ENCODE data around the gene SLC10A7. TPM values are rescaled to one million over a fixed set of nuclear protein-coding genes. Genes with fewer than 3 reads are reported as not detected.

The SLC10A7 gene
- total and polyA plus RNA-seq, 9 of the 15 experiments (the other 6 are each of a cell fraction or from before 2014, with no cell fraction given) = 6.4 to 22.8 (median 16.1) TPM

GRCh38 chr4:146282657-146283056, 239.1 kb downstream of the SLC10A7 start:
- Histone ChIP-seq H3K27ac (ENCODE audit: extremely low read depth, low read depth, low read length) (no peak overlapping the region), H2AFZ (ENCODE audit: low read depth, low read length) (no peak overlapping the region), H3K36me3 (ENCODE audit: control insufficient read depth, insufficient read depth, low read length) (no peaks in the 10 kb centered on the region), H4K20me1 (replicated peaks; ENCODE audit: control insufficient read depth, insufficient read depth, low read length) (no peaks in the 10 kb centered on the region), H3K9me1 (ENCODE audit: control insufficient read depth, insufficient read depth, low read length) (no peaks in the 10 kb centered on the region), H3K9ac (ENCODE audit: insufficient read depth in 1 of 2, low read depth in 2 of 2, low read length in 2 of 2) (no peak overlapping the region), H3K9me3 (replicated peaks; ENCODE audit: control insufficient read depth, insufficient read depth, low read depth, low read length) (no peaks in the 10 kb centered on the region), H3K4me3 (no peak overlapping the region), H3K27me3 (ENCODE audit: control insufficient read depth in 2 of 2, insufficient read depth in 2 of 2, low read length in 2 of 2) (no peaks in the 10 kb centered on the region), H3K79me2 (ENCODE audit: control insufficient read depth, insufficient read depth, low read length) (no peaks in the 10 kb centered on the region), H3K4me2 (ENCODE audit: insufficient read depth, low read length) (no peak overlapping the region), H3K4me1 (replicated peaks in 1 of 2; ENCODE audit: control insufficient read depth in 2 of 2, insufficient read depth in 2 of 2, low read length in 2 of 2) (no peaks in the 10 kb centered on the region)
- in situ Hi-C loops (cut with MboI) (no loop called here), intact Hi-C loops (cut with micrococcal nuclease) (no loop called here)
- no TSS peak for BruUV-seq (replicated peaks)
- no peak for FAIRE-seq
- DNase-seq (ENCODE audit: extremely low read depth in 1 of 4, low spot score in 3 of 4) = no peak
- ChIA-PET CTCF (ENCODE audit: low intra/inter-chr PET ratio) (no interaction called here), POLR2A (no interaction called here)
- ATAC-seq = no peak
- TF ChIP-seq TEAD1 (CRISPR knock-in tag; IDR thresholded peaks at IDR 0.05) (no peak), HNRNPL (IDR thresholded peaks at IDR 0.05; ENCODE audit: low read depth, low read length) (no peak), TAF9B (IDR thresholded peaks at IDR 0.05; ENCODE audit: partially characterized antibody) (no peak), PREB (CRISPR knock-in tag; IDR thresholded peaks at IDR 0.05) (no peak), GATAD2B (IDR thresholded peaks at IDR 0.05; ENCODE audit: borderline replicate concordance) (no peak)

- no peak for DNase-seq (ENCODE audit: extremely low read depth in 1 of 4, low spot score in 3 of 4)
- TF ChIP-seq CLOCK (CRISPR knock-in tag; IDR thresholded peaks at IDR 0.05; ENCODE audit: borderline replicate concordance) (no peak), MYC (IDR thresholded peaks at IDR 0.05; ENCODE audit: low read depth, low read length) (no peak), MYC (CRISPR knock-in tag; IDR thresholded peaks at IDR 0.05; ENCODE audit: borderline replicate concordance, low read depth) (no peak)
Observed at GRCh38 chr4:146278986-146279385, 242.8 kb downstream of the SLC10A7 start.

More at GRCh38 chr4:146278986-146279385, 242.8 kb downstream of the SLC10A7 start:
- H3K9me3 ChIP-seq (replicated peaks; ENCODE audit: control insufficient read depth, insufficient read depth, low read depth, low read length) = no peaks in the 10 kb centered on the region
- no peak overlapping the region for H3K4me3 ChIP-seq
- POLR2A ChIA-PET = no interaction called here
- no peak overlapping the region for H2AFZ ChIP-seq (ENCODE audit: low read depth, low read length)
- CTCF ChIA-PET (ENCODE audit: low intra/inter-chr PET ratio) = no interaction called here
- H4K20me1 ChIP-seq (replicated peaks; ENCODE audit: control insufficient read depth, insufficient read depth, low read length) = no peaks in the 10 kb centered on the region
- 74% methylated on average over 1 of the region's 1 CpG for WGBS (ENCODE audit: insufficient coverage, low coverage, missing lambda C conversion rate)
- no peaks in the 10 kb centered on the region for H3K36me3 ChIP-seq (ENCODE audit: control insufficient read depth, insufficient read depth, low read length)
- FAIRE-seq (no peak), ATAC-seq (no peak)
- no peaks in the 10 kb centered on the region for H3K27me3 ChIP-seq (ENCODE audit: control insufficient read depth in 2 of 2, insufficient read depth in 2 of 2, low read length in 2 of 2)
- peaks cover 0 to 5% of the 10 kb centered on the region in 2 experiments; a peak in 2 of 5 replicates for H3K4me1 ChIP-seq (replicated peaks in 1 of 2; ENCODE audit: control insufficient read depth in 2 of 2, insufficient read depth in 2 of 2, low read length in 2 of 2)
- in situ Hi-C loops (cut with MboI) (no loop called here), intact Hi-C loops (cut with micrococcal nuclease) (loop anchor here (5.0 kb wide), 1 partner anchor 457 kb away; no protein-coding TSS in a partner anchor)
- H3K9ac ChIP-seq (ENCODE audit: insufficient read depth in 1 of 2, low read depth in 2 of 2, low read length in 2 of 2) = no peak overlapping the region
- no peaks in the 10 kb centered on the region for H3K79me2 ChIP-seq (ENCODE audit: control insufficient read depth, insufficient read depth, low read length)
- BruUV-seq (replicated peaks) = no TSS peak
- H3K9me1 ChIP-seq (ENCODE audit: control insufficient read depth, insufficient read depth, low read length) = no peaks in the 10 kb centered on the region
- no peak overlapping the region for H3K4me2 ChIP-seq (ENCODE audit: insufficient read depth, low read length)
- no peak overlapping the region for H3K27ac ChIP-seq (ENCODE audit: extremely low read depth, low read depth, low read length)

Data from K562 (cell line).